Measurements from ENCODE around the gene CD36.

GRCh38 chr7:80719261-80719660, 80.8 kb downstream of the CD36 start:
- TF ChIP-seq CTCF (IDR thresholded peaks at IDR 0.05) (no peak), POLR2A (IDR thresholded peaks at IDR 0.05) (no peak)

Data from esophagus squamous epithelium (tissue), 4 donors.